Hematopoietic multipotent progenitor cell treated with erythropoietin and hydrocortisone succinate and interleukin-3 and kit ligand, for 4 days (in vitro differentiated cells): ENCODE measurements around the gene AP3B1.
A peak's percentile ranks its signal among the peaks of the same experiment; 100 is the strongest.

Experiments
- DNase-seq: peaks from one replicate; pipeline ENCODE4 v3.0.0-alpha.2; 2015

Gene AP3B1, protein sequence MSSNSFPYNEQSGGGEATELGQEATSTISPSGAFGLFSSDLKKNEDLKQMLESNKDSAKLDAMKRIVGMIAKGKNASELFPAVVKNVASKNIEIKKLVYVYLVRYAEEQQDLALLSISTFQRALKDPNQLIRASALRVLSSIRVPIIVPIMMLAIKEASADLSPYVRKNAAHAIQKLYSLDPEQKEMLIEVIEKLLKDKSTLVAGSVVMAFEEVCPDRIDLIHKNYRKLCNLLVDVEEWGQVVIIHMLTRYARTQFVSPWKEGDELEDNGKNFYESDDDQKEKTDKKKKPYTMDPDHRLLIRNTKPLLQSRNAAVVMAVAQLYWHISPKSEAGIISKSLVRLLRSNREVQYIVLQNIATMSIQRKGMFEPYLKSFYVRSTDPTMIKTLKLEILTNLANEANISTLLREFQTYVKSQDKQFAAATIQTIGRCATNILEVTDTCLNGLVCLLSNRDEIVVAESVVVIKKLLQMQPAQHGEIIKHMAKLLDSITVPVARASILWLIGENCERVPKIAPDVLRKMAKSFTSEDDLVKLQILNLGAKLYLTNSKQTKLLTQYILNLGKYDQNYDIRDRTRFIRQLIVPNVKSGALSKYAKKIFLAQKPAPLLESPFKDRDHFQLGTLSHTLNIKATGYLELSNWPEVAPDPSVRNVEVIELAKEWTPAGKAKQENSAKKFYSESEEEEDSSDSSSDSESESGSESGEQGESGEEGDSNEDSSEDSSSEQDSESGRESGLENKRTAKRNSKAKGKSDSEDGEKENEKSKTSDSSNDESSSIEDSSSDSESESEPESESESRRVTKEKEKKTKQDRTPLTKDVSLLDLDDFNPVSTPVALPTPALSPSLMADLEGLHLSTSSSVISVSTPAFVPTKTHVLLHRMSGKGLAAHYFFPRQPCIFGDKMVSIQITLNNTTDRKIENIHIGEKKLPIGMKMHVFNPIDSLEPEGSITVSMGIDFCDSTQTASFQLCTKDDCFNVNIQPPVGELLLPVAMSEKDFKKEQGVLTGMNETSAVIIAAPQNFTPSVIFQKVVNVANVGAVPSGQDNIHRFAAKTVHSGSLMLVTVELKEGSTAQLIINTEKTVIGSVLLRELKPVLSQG

DNA sequence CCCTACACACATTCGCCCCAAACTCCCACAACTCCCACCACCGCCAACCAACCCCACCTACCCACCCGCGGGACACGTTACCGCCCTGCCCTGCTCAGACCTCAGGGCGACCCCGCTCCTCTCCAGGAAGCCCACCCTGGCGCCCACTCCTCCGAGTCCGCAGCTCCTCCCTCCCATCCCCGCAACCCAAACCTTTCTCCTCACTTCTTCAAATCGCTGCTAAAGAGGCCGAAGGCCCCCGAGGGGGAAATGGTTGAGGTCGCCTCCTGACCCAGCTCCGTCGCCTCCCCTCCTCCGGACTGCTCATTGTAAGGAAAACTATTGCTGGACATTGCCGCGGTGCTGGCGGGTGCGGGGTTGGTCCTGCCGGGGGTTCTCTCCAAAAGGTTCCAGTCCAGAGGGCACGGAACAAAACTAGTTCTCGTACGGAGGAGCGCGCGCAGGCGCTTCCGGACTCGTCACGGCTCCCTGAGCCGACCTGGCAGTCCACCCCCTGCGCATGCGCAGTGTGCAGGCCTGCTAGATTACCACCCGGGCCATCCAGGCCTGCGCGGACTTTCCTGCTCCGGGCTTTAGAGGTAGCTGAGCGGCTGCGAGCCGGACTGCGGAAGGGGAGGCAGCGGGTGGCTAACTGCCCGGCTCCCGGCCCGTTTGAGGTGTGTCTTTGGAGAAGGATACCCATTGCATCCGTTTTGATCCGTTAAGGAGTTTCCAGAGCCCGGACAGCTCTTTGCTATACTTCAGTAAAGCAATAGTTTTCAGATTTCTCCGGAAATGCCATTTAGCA, at the start of gene AP3B1:
Gene AP3B1, minus strand, starts transcription at position 451 of the 787 bp plus-strand sequence. Its CDS starts 119 bp downstream, at position 332.
- peak; percentile 100 for DNase-seq

DNA sequence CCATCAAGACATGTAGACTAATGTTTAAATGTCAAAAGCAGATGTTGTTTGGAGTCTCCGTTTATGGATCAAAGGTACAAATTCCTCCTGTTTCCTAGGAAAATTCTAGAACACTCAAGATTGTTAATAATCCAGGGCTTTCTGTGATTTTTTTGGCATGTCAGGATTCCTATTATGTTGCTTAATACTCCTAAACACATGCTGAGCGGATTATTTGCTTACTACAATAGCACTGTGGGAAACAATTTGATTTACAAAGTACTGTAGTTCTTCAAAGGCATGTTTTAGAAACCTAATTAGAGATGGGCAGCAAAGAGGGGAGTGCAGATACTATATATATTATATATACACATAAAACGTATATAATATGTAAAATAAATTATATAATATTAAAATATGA, 46.9 kb upstream of the AP3B1 start:
- no peak for DNase-seq

DNA sequence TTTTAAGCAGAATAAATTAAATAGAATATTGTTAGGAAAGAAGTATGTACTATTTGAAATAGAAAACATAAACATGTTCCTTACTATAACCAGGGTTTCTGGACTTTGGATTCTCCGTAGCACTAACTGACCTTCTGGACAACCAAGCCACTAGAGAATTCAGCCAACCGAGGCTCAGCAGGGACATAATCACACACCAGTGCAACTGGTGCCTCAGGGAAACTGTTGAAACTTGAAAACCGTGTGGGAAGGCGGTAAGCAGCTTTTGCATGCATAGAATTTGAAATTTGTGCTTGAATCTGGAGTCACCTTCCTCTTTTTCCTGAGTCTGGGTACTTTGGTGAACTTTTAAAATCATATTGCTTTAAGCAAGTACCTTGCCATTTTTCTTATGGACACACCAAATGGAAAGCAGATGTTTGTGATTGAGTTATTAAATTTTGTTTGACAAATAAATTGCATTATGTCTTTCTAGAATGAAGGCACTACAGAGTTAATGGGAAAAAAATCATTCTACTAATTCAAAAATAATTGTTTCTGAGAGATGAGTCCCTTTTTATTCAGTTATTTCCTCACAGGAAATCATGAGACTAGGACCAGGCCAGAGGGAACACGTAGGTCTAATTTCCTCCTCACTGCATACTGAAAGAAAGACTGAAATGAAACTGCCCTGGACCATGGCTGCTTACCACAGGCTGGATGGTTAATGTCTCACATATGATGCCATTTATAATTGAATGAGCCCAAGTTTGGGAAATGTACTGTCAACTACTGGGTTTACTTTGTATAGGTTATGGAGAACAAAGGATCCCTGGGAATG, 45.3 kb upstream of the AP3B1 start:
- no peak for DNase-seq

DNA sequence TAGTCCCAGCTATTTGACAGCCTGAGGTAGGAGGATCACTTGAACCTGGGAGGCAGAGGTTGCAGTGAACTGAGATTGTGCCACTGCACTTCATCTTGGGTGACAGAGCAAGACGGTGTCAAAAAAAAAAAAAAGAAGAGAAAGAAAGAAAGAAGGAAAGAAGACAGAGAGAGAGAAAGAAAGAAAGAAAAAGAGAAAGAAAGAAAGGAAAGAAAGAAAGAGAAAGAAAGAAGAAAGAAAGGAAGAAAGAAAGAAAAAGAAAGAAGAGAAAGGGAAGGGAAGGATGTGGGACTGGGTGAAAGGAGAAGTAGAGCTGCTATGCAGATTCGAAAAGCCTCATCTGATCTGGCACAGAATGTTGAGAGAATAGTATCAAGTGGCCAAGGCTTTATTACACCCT, 42.2 kb upstream of the AP3B1 start:
- DNase-seq = no peak

DNA sequence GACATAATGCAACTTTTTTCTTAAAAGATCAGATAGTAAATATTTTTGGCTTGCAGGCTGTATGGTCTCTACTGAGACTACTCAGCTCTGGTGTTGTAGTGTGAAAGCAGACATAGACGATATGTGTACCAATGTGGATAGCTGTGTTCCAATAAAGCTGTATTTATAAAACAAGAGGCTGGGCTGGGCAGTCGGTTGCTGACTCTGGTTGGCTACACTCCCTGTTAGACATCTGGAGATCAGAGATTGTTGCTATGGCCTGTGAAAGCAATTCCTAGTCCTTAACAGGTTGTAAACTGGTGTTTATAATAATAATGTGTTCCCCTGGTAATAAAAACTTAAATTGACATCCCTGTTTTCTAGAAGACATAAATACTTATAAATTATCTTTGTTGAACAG, 41.5 kb upstream of the AP3B1 start:
- no peak for DNase-seq

DNA sequence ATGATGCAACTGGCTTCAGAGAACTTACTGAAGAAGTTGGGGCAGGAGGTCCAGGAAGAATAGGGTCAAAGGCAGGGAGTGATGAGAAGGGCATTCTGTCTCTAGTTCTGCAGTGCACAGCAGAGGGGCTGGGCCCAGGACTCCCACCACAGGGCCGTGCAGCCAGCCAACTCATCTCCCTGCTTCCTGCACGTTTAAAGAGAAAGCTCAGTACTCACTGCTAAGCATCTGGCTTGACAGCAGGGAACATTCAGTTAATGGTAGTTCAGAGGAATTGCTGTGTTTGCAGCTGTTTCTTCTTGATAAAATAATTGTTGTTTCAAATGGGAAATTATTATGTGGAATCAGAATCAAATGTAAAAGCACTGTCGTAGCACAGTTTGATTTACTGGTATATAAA, 40.3 kb upstream of the AP3B1 start:
- DNase-seq = no peak

DNA sequence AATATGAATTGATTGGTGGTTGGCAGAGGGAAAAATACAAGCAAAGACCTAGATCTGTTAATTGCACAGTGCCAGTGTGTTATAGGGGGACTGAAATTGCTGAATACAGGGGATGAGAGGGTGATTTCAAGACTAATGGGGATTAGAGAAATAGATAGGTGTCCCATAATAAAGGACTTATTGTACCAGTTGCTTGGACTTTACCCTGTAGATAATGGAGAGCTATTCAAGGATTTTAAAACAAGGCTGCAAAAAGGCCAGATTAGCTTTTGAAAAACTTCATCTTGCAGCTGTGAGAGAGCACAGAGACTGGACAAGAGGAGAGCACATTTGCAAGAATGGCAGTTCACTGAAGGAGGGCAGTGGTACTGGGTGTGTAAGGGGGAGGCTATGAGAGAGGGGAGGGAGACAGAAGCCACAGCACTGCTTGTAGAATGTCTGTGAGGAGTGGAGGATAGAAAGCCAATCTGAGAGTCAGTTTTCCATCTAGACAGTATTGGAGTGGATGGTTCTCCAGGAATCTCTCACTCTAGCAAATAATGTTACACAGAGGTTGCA, 37.1 kb upstream of the AP3B1 start:
- DNase-seq = no peak

DNA sequence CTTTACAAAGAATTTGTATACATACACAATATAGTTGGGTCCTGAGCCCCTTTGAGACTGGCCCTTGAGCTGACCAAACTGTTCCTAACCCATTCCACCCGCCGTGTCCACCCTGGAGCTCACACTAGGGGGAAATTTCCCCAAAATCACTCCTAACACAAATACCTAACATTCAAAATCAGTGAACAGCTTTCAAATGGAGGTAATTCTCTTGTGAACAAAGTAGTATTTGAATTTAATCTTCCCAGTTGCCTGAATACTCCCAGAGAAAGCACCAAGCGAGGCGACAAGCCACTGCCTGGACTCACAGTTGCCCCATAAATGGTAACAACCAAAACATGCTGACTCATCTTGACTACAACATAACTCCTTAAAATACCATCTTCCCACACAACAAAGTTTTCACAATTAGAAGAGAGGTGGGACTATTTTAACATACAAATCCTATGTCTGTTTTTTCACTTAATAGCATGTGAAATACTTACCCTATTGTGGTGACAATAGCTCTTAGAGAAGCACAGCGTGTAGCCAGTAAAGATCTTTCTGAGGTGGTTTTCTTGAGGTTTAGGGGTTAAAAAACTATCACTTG, 34.2 kb upstream of the AP3B1 start:
- no peak for DNase-seq

DNA sequence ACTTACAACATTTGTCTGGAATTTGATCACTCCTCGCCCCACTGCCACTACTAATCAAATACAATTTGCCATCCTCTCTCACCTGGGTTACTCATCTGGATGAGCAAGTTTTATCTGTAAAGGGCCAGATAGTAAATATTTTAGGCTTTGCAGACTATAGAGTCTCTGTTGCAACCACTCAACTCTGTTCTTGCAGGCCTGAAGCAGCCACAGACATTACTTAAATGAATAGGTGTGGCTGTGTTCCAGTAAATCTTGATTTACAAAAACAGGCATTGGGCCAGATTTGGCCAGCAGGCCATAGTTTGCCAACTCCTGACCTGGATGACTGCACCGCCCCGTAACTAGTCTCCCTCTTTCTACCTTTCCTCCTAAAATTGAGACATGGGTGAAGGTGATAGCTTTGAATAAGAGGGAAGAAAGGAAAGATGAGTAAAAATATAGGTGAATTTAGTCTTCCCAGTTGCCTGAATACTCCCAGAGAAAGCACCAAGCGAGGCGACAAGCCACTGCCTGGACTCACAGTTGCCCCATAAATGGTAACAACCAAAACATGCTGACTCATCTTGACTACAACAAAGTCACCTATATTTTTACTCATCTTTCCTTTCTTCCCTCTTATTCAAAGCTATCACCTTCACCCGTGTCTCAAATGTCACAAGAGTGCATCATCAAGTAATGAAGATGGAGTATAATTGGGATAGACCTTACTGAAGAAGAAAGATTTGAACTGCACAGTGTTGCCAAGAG, 33.4 kb upstream of the AP3B1 start:
- no peak for DNase-seq

DNA sequence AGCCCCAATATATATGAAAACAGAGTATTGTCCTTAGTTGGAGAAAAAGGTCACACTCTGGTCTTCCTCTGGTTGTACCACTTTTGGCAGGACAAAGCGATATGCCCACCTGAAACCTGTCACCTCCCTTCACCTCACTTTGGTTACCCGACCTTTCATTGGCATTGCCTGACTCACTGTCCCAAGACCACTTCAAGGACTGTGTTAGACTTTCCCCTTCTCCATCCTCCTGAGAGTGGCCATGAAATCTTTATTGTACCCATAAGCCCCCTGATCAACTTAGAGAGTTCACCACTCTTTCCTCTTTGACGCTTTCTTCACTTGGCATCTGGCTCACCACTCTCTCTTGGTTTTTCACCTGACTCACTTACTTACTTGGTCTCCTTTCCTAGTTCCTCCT, 32.4 kb upstream of the AP3B1 start:
- DNase-seq = no peak

DNA sequence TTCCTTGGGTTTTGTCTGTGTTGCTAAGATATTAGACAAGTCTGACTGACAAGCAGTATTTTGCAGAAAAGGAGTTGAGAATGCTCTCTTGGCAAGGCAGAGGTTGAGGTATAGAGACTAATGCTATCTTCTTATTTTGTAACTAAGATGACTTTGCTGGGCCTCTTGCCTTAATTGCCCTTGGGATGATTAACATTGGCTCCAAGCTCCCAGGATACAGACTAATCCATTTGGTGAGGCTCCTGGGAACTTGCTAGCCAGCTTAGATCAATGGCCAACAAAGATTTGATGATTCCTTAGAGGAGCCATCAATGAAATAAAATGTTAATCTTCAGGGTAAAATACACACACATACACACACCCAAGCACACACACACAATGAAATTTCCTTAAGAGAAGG, 28.7 kb upstream of the AP3B1 start:
- no peak for DNase-seq

DNA sequence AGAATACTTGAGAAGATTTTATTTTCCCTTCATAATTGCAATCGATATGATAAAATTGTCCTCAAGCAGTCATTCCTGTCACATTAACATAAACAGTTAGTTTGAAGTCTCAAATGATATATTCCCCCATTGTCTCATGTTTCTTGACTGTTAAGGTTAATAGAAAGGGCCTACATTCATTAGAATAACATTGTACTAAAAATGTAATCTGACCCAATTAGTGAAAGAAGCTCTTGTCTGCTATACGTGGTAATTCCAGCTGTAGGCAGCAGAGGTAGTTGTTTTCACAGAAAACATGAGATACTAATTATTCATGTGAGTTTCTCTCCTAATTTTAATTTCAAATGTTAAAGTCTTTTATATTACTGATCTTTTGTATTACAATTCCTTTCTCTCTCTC, 25.9 kb upstream of the AP3B1 start:
- peak; percentile 65 for DNase-seq

DNA sequence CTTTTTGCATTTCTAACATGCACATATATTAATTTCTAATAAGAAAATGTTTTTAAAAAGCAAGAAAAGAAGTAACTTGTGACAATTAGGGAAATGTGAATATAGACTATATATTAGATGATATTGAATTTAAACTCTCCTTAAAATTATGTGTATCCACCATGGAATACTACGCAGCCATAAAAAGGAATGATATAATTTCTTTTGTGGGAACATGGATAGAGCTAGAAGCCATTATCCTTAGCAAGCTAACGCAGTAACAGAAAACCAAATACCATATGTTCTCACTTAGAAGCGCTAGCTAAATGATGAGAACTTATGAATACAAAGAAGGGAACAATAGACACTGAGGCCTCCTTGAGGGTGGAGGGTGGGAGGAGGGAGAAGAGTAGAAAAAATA, 23.8 kb upstream of the AP3B1 start:
- DNase-seq = no peak

DNA sequence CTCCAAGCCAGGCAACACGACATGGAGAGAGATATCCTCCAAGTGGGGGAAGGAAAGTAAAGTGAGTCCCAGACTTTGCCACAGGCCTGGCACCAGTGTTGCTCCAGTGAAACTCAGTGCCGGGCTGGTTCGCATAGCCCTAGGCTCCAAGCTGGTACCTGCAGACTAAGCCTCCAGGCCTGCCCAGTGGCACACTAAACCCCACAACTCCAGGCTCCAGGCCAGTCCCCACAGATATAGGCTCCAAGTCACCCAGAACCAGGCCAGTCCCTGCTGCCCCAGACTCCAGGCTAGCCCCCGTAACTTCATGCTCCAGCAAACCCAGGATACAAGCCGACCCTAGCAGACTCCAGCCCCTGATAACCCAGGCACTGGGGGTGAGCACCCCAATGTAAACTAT, 23.0 kb upstream of the AP3B1 start:
- DNase-seq = no peak

DNA sequence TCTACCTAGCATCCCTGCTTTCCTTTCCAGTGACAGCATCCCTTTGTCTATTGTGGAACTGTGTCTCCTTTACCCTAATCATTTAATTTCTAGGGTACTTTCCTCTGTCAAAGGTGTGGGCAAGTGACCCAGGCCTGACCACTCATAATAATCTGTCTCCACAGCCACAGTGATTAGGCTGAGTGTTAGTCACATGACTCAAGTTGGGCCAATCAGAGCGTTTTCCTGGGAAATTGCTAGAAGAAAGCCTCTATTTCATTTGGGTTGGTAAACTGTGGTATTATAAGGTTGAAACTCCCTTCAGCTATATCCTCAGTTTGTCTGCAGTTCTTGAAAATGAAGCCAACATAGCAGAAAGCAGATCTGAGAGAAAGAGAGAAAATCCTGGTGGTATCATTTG, 14.2 kb upstream of the AP3B1 start:
- no peak for DNase-seq

DNA sequence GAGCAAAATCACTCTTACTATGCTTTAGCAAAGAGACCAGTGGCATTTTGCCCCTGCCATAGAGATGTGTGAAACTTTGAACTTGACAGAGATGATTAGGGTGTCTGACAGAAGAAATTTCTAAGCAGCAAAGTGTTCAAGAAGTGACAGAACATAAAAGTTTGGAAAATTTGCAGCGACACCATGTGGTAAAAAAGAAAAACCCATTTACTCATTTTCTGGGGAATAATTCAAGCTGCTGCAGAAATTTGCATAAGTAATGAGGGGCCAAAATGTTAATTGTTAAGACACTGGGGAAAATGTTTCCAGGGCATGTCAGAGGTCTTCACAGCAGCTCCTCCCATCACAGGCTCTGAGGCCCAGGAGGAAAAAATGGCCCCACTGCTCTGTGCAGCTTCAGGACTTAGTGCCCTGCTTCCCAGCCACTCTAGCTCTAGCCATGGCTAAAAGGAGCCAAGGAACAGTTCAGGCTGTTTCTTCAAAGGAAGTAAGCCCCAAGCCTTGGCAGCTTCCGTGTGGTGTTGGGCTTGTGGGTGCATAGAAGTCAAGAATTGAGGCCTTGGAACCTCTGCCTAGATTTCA, 6.1 kb upstream of the AP3B1 start:
- DNase-seq = peak; percentile 66

DNA sequence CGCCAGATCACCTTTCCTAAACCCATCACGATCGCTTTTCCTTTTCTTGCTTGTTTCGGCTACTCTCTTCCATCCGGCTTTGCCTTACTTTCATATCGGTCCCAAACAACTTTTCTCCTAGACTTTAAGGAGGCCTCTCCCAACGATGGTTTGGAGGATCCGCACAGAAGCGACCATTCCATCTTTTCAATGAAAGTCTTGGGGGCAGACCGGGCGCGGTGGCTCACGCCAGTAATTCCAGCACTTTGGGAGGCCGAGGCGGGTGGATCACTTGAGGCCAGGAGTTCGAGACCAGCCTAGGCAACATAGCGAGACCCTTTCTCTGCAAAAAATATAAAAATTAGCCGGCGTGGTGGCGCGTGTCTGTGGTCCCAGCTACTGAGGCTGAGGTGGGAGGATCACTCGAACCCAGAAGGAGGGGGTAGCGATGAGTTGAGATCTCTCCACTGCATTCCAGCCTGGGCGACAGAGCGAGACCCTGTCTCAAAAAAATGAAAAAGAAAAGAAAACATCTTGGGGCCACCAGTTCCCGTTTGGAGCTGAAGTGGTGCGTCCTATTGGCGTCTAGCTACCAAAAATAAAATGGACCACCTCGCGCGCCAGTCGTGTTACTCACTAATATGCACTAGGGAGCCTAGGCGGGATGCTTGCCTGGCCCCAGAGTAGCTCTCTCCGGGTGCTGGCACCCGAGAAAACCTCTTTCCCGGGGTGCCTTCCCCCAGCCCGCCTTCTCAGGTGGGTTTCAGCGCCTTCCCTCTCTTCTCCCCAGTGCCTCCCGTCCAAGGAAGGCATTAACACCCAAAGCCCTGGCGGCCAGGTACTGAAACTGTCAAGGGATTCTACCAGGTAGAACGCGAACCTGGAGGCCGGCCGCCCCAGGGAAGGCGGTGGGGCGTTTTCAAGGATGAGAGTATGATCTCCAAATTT, 800 bp upstream of the AP3B1 start:
- peak; percentile 64 for DNase-seq

DNA sequence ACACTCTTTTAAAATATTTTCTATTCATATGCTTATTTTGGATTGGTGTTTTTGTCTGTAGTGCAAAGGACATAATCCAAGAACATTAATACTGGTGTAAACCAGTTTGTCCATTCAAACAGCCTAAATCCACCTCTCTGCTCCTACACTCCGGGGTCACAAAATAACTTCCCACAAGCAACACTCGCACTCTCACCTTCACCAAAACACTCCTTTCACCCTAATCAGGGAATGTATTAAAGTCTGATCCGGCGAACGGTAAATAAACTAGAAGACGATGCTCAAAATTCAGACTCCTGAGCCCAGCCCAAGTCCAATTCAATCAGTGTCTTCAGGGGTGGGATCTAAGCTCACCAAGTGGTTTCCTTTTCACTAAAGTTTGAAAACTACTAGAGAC, 649 bp downstream of the AP3B1 start:
- DNase-seq = no peak

DNA sequence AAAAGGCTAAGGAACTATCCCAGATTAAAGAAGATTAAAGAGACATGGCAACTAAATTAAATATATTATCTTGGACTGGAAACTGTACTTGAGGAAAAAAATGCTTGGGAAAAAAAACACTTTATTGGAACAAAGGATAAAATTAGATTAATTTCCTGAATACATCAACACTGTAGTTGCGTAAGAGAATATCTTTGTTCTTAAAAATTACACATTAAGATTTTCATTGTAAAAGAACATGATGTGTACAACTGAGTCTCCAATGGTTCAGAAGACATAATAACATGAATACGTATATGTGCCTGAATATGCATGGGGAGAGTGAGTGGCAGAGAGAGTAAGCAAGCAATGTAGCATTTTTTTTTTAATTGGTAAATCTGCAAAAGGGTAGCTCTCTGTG, 2.8 kb downstream of the AP3B1 start:
- no peak for DNase-seq
